ENCODE data around the gene ZCCHC24.

- TF ChIP-seq MAX (IDR thresholded peaks at IDR 0.05; ENCODE audit: low read depth) (no peak), CTCF (IDR thresholded peaks at IDR 0.05) (no peak), RFX5 (IDR thresholded peaks at IDR 0.05; ENCODE audit: low read length) (no peak), CHD2 (IDR thresholded peaks at IDR 0.05; ENCODE audit: low read length, partially characterized antibody) (no peak), GABPA (IDR thresholded peaks at IDR 0.05; ENCODE audit: low read depth) (no peak), TEAD4 (IDR thresholded peaks at IDR 0.05; ENCODE audit: borderline replicate concordance, insufficient read depth) (no peak), USF2 (IDR thresholded peaks at IDR 0.05; ENCODE audit: borderline replicate concordance, low read depth, low read length) (no peak), GATA2 (CRISPR knock-in tag; IDR thresholded peaks at IDR 0.05) (no peak), EP300 (IDR thresholded peaks at IDR 0.05; ENCODE audit: borderline replicate concordance in 1 of 2, low read depth in 1 of 2, low read length in 1 of 2) (no peak), JUND (IDR thresholded peaks at IDR 0.05) (no peak)
These were observed 5.1 kb downstream of the ZCCHC24 start for GRCh38 chr10:79440281-79440680.

Data from SK-N-SH (cell line).